ENCODE results near the gene HSD17B14.
"Not testable (repeated sequence)": the region's sequence is repeated elsewhere in the genome, so short reads cannot be mapped to it uniquely, and the experiment has no call there.

HSD17B14 gene

DNA sequence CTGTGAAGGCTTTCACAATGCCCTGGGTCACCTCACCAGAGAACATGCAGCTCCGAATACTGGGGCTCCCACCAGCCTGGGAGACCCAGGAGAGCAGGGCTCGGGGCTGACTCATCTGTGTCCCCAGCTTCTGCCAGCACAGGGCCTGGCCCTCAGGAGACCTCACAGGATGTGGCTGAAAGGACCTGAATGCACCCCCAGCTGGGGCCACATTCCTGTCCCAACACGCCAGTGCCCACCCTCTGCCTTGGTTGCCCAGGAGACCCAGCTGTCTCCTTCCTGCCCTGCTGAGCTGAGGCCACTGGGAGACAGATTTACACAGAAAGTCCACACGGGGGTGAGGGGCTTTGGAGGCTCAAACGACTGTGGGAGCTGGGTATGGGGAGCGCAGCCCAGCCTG is 37.4 kb downstream of the HSD17B14 start:
- no peak for DNase-seq (ENCODE audit: low spot score)

DNA sequence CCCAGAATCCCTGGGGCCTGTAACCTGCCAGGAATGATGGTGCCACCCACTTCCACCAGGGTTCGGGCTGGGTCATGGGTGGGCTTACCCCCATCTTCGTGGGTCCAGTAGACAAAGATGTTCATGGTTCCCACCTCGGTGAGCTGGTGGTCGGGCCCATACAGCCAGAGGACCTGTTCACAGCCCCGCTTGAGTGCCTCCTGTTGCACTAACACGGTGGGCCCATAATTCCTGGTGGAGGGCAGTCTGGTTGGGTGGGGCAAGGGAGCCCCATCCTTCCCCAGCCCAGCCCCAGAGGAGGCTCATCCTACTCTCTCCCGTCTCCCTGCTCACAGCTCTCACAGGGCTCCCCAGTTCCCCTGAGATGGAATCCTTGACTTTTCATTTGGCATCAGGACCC is 39.2 kb downstream of the HSD17B14 start:
- no peak for DNase-seq (ENCODE audit: low spot score)

DNA sequence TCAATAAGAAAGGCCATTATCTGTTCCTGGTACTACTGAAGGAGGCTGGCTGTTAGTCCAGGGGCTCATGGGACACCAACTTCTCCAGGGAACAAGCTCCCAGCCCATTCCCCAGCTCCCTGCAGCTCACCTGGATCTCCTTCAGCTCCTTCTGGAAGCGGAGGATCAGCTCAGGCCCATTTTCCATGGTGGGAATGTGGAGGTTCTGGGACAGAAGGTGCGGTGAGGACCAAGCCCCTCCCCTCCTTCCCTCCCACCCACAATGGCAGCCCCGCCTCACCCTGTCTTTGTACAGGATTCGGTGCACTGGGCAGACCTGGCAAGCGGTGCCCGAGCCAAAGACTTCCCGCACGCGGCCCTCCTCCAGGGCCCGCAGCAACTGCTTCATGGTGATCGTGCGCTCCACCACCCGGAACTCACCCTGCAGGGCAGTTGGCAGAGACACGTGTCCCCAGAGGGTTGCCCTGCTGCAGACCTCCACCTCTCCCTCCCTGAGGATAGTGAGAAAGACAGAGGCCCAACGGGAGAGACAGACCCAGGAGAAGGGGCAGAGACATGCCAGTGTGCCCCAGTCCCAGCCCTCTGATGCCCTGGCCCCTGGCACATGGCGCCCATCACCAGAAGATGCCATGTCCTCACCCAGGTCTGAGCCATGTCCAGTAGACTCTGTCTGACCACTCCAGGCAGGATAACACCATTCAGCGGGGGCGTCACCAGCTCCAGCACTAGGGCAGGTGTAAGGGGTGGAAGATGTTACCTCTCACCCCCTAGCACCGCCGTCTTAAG is 39.8 kb downstream of the HSD17B14 start:
- no peak for DNase-seq (ENCODE audit: low spot score)

DNA sequence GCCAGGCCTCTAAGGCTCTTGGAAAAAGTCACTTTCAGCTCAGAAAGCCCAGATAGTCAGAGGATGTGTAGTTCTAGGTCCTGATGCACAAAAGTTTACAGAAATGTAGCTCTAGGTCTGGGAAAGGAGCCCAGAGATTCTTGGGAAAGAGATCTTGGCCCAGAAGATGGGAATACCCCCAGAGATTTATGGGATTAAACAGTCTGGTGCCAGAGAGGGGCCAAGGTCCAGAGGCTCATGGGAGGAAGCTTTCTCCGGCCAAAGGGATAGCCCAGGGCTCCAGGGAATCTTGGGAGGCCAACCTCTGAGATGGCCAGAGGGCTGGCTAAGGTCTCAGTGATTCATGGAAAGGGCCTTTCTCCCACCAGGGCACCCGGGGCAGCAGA is 40.6 kb downstream of the HSD17B14 start:
- no peak for DNase-seq (ENCODE audit: low spot score)

DNA sequence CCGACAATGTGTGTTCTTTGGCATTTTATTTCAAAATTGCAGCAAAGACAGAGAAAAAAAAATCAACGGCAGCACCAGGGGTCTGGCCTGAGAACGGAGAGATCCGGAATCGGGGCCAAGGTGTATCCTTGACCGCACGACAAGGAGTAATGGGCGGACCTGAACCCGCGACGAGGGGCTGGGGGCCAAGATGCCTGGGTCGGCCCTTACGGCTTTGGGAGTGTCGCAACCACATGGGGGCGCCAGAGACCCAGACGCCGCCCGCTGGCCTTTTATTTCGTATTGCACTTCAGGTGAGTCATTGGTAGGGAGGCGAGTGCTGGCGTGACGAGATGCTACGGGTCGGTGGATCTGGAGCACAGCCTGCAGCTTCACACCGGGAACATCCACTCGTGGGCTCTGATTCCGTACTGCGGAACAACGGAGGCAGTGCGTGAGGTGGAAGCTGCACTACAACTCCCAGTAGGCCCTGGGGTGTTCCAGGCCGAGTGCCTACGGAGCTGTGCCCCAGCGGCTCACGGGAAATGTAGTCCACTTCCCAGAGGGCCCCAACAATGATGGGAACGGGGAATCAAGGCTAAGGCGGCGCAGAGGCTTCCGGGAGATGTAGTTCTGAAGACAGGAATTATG is 41.1 kb downstream of the HSD17B14 start:
- peak; percentile 72 for DNase-seq (ENCODE audit: low spot score)

DNA sequence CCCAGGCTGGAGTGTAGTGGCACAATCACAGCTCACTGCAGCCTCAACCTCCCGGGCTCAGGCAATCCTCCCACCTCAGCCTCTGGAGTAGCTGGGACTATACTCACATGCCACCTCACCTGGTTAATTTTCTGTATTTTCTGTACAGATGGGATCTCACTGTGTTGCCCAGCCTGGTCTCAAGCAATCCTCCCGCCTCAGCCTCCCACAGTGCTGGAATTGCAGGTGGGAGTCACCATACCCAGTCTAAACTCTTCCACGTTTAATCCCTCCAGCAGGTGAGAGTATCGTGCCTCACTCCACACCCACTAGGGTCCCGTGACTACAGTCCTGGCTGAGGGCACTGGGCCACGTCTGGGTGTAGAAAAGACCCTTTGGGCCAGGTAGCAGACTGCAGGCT is 42.0 kb downstream of the HSD17B14 start:
- DNase-seq (ENCODE audit: low spot score) = no peak

DNA sequence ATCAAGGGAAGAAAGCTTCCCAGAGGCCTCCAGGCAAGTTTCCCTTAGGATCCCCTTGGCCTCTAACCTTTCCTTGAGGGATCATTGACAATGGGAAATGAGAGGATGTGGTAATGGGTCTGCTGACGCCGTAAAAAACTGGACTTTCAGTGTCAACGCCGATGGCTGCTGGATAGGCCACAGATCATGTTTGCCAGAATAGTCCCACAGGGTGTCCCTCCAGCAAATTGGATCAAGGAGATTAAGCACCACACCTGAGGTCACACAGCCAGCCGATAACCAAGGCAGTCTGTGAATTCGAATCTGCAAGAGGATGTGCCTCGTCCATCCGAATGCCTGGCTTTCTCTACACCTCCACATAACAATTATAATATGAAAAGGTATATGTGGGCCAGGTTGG is 43.0 kb downstream of the HSD17B14 start:
- DNase-seq (ENCODE audit: low spot score) = no peak

DNA sequence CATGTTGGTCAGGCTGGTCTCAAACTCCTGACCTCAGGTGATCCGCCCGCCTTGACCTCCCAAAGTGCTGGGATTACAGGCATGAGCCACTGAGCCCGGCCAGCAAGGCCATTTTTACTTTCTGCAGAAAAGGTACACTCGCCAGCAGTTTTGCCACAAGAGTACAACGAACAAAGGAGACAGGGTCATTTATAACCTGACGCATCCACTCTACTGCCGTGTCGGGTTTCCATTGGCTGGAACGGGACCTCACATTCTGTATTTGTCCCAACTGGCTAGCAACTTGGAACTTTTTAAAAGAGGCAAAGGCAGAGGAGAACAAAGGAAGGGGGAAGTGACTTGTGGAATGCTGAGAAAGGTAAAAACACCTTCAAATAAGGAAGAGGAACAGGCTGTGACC is 49.0 kb downstream of the HSD17B14 start:
- DNase-seq (ENCODE audit: low spot score) = not testable (repeated sequence)

DNA sequence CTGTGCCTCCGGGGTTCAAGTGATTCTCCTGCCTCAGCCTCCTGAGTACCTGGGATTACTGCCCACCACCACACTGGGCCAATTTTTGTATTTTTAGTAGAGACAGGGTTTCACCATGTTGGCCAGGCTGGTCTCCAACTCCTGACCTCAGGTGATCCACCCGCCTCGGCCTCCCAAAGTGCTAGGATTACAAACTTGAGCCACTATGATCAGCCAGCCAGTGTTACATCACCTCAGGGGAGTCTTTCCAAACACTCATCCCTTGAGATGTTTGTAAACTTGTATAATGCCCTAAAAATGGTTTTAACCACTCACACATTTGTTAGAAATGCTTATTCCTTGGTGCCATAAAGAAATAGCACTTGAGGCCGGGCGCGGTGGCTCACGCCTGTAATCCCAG is 49.9 kb downstream of the HSD17B14 start:
- DNase-seq (ENCODE audit: low spot score) = not testable (repeated sequence)

DNA sequence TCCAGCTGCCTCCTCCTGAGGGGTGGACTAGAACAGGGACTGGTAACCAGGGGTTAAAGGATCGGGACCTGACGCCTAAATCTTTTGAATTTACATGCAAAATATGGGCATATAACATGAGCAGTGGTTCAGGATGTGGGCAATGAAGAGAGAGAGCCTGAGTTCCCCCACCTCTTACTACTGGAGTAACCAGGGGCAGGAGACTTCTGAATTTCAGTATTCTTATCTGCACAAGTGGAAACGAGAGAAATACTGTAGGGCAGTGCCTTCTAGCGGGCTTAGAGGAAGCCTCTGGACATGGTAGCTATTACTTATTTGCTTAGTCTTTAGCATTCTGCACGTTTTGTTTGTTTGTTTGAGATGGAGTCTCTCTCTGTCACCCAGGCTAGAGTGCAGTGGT is 51.8 kb downstream of the HSD17B14 start:
- no peak for DNase-seq (ENCODE audit: low spot score)

DNA sequence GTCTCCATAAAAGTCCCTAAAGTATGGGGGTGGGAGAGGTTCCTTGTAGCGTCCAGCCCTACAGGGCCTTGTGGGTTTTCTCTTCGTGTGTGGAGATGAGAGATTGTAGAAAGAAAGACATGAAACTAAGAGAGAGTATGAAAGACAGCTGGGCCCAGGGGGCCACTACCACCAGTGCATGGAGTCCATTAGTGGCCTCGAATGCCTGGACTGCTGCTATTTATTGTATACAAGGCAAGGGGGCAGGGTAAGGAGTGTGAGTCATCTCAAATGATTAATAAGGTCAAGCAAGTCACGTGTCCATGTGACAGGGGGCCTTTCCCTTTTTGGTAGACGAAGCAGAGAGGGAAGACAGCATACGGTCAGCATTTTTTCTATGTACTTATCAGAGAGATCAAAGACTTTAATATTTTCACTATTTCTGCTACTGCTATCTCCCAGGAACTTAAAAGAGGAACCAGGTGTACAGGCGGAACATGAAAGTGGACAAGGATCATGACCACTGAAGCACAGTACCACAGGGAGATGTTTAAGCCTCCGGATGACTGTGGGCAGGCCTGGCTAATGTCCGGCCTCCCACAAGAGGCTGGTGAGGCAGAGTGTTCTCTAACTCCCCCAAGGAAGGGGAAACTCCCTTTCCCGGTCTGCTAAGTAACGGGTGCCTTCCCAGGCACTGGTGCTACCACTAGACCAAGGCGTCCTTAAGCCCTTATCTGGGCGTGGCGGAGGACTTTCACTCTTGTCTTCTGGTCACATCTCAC is 55.5 kb downstream of the HSD17B14 start:
- DNase-seq (ENCODE audit: low spot score) = no peak

DNA sequence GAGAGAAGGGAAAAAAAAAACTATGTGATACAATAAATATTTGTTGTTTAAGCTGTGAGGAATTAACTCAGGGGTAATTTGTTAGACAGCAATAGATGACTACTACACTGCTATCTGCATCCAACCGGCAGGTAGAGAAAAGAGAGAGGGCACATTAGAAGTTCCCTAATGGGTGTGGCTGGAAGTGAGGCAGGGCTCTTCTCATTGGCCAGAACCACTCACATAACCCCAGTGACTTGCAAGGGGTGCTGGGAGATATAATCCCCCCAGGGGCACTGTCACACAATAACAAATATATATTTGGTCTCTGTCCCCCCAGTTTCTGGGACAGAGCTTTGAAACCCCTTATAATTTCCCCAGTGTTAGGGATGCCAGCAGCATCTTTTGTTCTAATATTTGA is 56.7 kb downstream of the HSD17B14 start:
- no peak for DNase-seq (ENCODE audit: low spot score)

DNA sequence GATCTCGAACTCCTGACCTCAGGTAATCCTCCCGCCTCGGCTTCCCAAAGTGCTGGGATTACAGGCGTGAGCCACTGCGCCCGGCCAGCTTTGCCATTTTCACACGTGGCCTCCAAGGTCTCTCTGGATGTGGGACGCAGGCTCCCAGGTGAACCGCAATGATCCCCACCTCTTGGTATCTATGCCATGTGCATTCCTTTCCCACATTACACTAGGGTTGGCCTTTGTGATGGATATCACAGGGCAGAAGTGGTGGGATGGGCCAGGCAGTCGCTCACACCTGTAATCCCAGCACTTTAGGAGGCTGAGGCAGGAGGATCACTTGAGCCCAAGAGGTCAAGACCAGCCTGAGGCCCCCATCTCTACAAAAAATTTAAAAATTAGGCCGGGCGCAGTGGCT is 58.6 kb downstream of the HSD17B14 start:
- no peak for DNase-seq (ENCODE audit: low spot score)

DNA sequence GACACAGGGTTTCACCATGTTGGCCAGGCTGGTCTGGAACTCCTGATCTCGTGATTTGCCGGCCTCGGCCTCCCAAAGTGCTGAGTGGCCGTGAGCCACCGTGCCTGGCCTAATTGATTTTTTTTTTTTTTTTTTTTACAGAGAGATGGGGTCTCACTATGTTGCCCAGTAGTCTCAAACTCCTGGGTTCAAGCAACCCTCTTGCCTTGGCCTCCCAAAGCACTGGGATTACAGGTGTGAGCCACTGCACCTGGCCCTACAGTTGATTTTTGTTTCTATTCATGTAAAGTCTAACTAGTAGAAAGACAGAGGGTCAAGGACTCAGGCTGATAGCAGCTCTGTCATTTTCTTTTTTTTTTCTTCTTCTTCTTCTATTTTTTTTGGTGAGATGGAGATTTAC is 59.2 kb downstream of the HSD17B14 start:
- no peak for DNase-seq (ENCODE audit: low spot score)

DNA sequence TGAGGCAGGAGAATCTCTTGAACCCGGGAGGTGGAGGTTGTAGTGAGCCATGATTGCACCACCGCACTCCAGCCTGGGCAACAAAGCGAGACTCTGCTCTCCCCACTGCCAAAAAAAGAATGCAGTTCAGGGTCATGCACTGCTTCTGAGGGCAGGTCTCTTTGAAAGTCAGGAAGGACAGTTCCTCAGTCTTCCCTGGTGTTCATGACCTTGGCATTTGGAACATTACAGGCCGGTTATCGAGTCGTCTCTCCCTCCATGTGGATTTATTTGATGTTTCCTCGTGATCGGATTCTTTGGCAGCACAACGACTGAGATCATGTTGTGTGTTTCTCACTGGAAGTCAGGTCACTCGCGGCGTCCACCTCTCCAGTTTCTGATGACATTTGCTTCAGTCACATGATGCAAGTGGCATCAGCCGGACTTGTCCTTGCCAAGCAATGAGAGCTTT is 63.8 kb downstream of the HSD17B14 start:
- no peak for DNase-seq (ENCODE audit: low spot score)

DNA sequence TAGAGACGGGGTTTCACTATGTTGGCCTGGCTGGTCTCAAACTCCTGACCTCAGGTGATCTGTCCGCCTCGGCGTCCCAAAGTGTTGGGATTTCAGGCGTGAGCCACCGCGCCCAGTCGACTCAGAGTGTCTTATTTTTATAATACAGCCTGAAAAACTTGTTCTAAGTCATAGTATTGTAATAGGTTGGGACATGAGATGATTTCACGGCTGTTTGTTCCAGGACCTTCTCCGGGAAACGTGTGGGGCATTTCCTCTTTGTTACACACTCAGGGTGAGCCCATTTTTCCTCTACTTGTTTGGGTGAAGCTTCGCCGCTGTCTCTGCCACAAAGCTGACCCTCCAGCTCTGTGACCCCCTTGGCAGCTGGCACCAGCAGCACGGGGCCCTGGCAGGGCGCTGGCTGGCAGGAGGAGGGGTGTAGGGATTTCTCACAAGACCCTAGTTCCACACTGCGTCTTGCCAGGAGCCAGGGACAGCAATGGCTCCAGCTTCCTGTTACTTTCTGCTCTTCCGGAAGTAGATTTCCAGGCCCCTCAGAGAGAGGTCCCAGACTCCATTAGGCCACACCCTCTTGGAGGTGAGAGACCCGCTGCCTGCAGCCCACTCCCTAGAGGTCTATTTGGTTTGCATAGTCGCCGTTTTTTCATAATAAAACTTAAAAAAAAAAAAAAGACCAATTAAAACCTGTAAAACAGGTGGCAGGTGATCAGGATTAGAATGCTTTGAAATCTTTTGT is 65.4 kb downstream of the HSD17B14 start:
- DNase-seq (ENCODE audit: low spot score) = no peak

DNA sequence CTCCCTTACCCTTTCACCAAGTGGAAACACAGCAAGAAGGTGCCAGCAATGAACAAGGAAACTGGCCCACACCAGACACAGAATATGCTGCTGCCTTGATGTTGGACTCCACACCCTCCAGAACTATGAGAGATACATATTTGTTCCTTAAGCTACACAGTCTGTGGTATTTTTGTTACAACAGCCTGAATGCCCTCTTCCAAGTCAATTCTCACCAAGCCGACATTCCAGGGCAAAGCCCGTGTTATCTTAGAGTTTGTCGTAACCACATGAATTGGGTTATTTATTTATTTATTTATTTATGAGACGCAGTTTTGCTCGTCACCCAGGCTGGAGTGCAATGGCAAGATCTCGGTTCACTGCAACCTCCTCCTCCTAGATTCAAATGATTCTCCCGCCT is 66.0 kb downstream of the HSD17B14 start:
- no peak for DNase-seq (ENCODE audit: low spot score)

DNA sequence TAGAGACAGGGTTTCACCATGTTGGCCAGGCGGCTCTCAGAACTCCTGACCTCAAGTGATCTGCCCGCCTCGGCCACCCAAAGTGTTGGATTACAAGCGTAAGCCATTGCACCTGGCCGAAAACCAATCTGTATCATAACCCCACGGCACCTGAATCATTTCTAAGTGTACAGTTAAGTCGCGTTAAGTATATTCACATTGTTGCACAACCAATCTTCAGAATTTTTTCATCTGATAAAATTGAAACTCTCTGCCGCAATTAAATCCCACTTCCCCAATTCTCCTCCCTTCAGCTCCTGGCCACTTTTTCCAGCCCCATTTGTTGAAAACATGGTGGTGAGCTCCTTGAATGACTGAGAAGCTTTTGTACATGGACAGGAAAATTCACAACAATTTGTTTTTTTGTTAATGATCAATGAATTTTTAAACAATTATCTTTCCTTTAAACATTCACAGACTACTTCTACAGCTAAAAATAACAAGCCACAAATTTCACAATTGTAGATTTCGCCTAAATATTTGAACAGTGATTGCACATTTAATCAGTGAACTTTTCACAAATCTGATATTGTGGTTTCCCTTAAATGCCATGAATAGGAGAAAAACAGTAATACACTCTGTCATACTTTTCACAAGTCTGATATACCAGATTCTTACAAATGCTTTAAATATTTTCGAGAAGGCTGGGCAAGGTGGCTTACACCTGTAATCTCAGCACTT is 67.1 kb downstream of the HSD17B14 start:
- DNase-seq (ENCODE audit: low spot score) = no peak

DNA sequence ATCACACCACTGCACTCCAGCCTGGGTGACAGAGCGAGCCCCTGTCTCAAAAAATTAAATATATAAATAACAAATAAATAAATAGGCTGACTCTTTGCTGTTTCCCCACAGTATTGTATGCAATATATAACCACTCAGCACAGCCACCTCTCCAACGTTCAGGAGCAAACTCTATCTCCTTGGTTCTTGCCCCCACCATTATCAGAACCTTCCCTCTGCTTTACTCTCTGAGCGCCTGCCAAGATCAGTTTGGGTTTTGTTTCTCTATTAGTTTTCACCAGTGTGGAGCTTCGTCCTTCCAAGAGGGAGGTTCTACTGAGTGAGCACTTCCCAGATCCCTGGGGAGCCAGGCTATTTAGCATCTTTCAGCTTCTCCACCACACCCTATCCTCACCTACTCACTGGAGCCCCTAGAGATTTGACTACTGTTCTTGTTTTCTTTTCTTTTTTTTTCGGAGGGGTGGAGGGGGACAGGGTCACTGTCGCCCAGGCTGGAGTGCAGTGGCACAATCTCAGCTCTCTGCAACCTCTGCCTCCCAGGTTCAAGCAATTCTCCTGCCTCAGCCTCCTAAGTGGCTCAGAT is 68.0 kb downstream of the HSD17B14 start:
- DNase-seq (ENCODE audit: low spot score) = not testable (repeated sequence)

DNA sequence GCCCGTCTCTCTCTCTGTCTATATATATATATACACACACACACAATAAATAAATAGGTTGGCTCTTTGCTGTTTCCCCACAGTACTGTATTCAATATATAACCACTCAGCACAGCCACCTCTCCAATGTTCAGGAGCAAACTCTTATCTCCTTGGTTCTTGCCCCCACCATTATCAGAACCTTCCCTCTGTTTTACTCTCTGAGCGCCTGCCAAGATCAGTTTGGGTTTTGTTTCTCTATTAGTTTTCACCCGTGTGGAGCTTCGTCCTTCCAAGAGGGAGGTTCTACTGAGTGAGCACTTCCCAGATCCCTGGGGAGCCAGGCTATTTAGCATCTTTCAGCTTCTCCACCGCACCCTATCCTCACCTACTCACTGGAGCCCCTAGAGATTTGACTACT is 70.5 kb downstream of the HSD17B14 start:
- not testable (repeated sequence) for DNase-seq (ENCODE audit: low spot score)
